HG03159 (cell line): ENCODE results near the gene ZDHHC11B.
"Not testable (repeated sequence)": the region's sequence is repeated elsewhere in the genome, so short reads cannot be mapped to it uniquely, and the experiment has no call there.

Source experiments
- ATAC-seq: cut with Tn5 transposase; IDR thresholded peaks from one replicate; pipeline ENCODE4 v1.9.1; 2021; ENCODE audit warnings: mild to moderate bottlenecking, moderate library complexity; ENCODE audit not compliant: unreplicated experiment

Gene ZDHHC11B

GRCh38 chr5:770585-770984 is 13.9 kb downstream of the ZDHHC11B start:
- not testable (repeated sequence) for ATAC-seq

DNA sequence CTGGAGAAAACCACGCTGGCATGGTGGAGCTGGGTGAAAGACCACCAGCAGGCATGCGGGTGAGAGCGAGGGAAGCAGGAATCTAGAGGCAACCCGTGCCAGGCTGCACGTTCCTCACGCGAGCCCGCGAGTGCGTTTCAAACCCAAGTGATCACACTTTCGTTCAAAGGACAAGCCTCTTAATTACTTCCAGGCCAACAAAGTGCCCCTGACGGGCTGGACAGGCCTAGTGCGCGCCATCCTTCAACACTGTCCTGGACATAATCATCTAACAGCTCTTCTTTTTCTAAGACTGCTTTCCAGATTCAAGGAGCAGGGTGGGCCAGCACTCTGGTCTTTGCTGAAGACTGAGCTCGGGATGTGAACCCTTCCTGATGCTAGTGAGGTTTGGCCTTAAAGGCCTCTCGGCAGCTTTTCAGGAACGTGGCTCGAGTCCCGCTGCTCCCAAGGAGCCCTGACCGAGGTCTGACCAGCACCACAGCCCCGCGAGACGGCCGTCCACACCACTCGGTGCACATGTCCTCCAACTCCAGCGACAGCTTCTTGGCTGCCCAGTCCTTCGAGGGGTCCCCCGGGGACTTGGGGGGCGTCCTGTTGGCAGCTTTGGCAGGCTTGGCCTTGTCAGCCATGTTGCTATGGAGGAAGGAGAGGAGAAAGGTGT is 14.9 kb downstream of the ZDHHC11B start:
- not testable (repeated sequence) for ATAC-seq

DNA sequence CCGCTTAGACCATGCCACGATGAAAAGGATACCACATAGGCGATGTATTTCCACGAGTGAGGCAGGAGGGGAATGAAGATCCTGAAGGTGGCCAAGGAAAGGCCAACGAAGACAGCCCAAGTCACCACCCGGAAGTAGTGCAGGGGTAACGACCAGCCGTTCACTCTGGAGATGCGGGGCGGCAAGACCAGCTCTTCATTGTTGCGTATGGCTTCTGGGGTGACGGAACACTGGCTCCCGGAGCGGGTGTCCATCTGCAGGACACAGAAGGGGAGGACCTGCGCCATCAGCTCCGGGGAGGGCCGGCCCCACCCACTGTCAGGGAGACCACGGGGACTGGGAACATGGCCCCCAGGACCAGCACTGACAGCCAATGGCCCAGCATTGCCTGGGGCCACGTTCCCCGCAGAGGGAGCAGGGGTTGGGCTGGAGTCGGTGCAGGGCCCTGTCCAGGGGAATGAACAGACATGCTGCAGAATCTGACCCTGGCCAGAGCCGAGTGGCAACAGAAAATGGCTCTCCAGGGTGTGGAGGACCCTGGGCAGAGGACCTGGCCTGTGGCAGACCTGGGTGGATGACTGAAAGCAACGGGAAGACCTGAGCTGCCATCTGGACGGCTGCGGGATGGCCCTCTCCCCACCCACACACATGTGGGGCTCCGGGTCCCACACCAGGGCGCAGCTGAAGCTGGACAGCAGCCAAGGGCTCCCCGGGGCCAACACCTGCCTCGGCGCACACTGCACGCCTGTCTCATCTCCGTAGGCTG is 17.7 kb downstream of the ZDHHC11B start:
- ATAC-seq, result no peak

DNA sequence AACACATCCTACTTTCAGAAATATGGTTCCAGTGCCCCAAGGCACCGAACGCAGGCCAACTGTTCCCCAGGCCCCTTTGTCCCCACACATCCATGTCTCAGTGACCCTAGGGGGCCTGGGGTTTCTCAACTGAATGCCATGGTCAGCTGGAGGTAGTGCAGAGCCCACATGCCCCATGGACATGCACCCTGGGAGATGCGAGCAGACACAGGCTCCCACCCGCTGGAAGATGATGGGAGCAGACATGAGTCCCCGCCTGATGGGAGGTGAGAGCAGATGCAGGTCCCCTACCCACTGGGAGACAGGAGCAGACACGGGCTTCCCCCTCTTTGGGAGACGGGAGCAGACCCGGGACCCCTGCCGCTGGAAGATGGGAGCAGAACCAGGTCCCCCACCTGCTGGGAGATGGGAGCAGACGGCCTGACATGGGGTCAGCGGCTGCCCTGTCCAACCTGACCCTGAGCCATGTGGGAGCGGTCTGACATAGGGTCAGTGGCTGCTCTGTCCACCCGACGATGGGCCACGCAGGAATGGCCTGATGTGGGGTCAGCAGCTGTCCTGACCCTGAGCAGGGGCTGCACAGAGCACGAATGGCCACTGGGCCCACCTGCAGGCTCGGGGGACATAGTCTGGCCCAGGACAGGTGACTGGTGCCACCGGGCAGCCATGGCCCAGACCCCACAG is 18.4 kb downstream of the ZDHHC11B start:
- no peak for ATAC-seq

- no peak for ATAC-seq
These were observed 20.3 kb downstream of the ZDHHC11B start for GRCh38 chr5:763998-764781.

GRCh38 chr5:763397-763796 is 21.1 kb downstream of the ZDHHC11B start:
- no peak for ATAC-seq

GRCh38 chr5:762996-763395 is 21.5 kb downstream of the ZDHHC11B start:
- not testable (repeated sequence) for ATAC-seq

GRCh38 chr5:761854-762710 is 22.4 kb downstream of the ZDHHC11B start:
- no peak for ATAC-seq

DNA sequence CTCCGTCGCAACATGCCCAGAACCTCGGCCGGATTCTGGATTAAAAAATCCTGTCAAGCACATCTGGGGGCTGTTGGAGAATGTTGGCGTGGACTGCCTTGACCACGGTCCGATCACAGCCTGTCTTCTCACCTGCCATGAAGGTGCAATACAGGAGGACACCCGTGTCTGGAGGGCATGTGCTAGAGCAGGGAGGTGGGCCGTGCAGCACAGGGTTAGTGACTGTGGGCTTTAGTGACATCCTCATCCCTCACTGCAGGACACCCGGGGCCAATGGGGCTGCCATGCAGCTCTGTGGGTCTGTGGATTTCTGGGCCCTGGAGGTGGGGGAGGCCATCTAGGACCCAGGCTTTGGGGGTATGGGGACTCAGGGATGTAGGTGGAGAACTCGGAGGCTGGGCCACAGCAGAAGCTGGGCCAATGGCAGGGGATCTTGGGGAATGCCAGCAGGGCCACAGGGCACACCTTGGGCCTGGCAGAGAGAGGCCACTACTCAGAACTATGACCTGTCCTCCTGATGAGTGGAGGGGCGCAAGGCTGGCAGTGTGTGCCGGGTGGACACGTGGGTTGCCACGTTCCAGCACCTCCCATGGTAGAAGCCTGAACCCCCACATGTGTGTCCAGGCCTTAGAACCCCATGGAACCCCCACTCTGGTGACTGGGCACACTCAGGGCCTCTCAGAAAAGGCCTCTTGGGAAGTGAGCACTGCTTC is 23.3 kb downstream of the ZDHHC11B start:
- no peak for ATAC-seq

DNA sequence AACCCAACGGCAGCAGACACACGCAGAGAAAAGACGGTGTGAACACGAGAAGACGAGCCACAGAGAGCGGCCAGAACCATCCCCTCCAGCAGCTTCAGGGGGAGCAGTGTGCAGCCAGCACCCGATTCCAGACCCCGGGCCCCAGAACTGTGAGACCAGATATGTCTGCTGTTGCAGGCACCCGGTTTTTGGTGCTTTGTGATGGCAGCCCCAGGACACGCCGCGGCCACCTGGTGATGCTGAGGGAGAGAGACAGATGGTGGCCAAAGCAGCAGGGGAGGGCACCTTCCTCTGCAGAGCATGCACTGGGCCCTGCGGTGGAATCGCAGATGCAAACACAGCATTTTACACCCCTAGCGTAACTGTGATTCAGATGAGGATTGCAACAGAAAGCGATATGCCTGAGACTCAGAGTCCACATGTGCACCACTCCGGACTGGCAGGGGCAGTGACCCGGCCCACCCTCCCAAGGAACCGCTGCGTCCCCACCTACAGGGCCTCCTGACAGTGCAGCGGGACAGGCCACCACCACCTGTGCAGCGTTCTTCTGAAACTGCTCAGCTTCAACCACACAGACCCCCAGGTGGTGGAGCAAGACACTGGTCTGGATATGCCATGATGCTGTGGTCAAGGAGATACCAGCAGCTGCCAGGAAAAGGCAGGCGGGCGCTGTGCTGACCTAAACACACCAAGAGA is 24.0 kb downstream of the ZDHHC11B start:
- no peak for ATAC-seq

GRCh38 chr5:759781-760362 is 24.7 kb downstream of the ZDHHC11B start:
- ATAC-seq, result no peak

DNA sequence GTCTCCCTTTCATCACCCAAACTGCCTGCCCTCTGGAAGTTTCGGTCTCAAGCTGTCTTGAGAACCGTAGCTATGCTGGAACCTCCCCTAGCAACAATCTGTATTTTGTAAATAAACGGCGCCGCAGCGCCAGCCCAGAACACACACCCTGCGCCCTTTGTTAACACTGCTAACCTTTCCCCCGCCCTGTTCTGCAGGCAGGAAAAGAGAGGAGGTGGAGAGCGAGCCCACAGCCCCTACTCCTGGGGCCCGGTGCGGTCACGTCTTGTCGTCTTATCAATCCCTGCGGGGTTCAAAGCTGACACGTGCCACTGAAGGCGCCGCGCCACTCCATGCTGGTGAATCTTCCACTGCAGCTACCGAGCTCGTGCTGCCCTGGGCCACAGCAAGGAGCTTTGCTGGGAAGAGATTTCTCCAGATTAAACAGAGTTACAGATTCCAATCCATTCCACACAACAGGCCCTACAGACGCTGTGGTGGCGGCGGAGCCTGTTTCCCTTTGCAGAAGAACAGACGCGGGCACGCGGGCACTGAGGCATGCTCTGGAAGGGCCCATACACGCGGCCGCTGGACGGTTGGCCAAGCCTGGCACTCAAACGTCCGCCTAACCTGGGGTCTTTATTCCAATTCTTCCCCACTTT is 25.3 kb downstream of the ZDHHC11B start:
- ATAC-seq, result no peak

GRCh38 chr5:758698-759053 is 25.9 kb downstream of the ZDHHC11B start:
- no peak for ATAC-seq

DNA sequence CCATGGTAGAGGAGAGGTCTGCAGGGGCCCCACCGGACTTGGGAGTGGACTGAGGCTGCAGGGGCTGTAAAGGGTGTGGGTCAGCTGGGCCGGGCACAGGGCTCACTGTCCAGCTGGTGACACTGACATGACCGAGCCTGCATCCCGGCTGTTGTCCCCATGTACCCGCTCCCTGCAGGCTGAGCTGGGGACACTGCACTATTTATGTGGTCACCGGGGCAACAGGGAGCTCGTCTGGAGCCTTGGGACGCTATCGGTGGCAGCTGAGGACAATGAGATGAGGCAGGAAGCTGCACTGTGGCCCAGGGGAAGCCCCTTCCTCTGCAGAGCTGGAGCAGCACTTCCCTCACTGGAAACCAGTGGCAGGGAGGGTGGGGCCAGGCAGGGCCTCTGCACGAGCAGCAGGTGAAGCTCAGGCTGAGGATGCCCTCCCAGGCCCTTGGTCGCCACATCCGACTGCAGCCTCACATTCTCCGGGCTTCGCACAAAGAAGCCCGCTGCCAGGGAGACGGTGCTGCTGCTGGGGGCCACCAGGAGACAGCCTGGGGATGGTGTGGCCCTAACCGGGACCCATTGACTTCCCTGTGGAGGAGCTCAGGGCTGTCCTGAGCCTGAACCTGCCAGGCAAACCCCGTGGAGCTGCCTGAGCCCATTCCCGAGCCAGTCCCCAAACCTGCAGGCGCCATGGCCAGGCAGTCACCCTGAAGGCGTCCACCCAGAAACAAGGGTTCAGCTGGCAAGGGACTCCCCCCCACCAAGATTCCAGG is 26.4 kb downstream of the ZDHHC11B start:
- ATAC-seq, result no peak

DNA sequence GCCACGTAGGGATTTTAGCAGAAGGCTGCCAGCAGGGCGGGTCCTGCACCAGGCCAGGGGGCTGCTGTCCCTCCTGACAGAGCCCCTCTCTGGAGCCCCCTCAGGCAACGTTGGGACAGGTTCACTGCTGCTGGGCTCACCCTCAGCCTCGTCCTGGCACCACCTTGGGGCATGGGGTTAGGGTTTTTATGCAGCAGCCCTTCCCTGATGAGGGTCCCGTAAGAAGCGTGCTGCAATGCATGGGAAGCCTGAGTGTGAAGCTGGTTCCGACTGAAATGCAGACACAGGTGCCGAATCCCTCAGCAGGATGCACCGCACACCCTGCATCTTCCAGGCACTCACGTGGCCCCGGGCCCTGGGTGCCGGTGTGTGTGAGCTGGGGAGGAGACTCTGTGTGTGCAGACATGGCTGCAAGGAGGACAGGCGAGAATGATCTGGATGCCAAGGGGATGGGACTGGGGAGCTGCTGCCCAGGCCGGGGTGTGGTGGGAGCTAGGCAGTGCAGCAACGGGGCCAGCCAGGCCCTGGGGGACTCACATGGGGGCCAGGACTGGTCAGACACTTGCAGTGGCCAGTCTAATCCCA is 27.1 kb downstream of the ZDHHC11B start:
- ATAC-seq, result no peak

DNA sequence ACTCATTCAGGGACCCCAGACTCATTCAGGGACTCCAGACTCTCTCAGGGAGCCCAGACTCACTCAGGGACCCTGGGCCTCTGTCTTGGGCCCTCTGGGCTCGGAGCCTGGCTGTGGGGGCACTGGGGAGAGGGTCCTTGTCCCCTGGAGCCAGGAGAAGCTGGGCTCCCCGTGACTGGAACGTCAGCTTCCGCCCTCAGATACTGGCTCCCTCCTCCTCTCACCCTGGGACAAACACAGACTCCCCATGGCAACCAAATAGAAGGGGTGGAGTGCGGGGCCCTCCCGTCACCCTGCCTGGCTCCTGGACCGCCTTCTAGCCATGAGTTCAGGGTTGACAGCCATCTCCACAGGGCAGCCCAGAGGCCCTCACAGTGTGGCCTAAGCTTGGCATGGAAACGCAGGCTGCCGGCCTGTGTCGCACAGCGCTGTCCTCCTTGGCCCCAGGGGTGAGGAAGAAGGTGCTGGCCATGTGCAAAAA is 27.6 kb downstream of the ZDHHC11B start:
- ATAC-seq, result no peak

DNA sequence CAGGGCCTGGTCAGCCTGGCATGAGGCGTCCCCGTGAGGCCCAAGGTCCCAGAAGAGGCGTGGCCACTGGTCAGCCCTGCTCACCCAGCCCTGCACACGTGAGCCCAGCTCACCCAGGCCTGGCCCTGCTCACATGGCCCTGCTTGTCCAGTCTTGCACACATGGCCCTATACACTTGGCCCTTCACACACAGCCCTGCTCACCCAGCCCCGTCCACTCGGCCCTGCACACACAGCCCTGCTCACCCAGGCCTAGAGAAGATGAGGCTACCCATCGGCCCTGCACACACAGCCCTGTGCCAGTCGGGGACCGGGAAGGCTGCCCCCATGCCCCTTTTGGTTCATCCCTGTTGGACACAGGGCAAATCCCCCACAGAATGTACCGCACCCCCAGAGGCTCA is 28.4 kb downstream of the ZDHHC11B start:
- ATAC-seq, result no peak
